K562 (cell line): ENCODE measurements around the gene YJEFN3. TPM values are rescaled to one million over a fixed set of nuclear protein-coding genes. Genes with fewer than 3 reads are reported as not detected.
A peak's percentile ranks its signal among the peaks of the same experiment; 100 is the strongest.

ENCODE experiments used
- BCOR ChIP-seq: fragments of 450-650 bp; IDR thresholded peaks from 2 replicates; pipeline ENCODE4 v1.6.1; 2016
- CBFB ChIP-seq: sonication (generic); formaldehyde crosslinking; IDR thresholded peaks from 2 replicates; pipeline ENCODE4 v1.4.0; 2020; ENCODE audit warnings: mild to moderate bottlenecking, missing genetic modification reagents
- CREB1 ChIP-seq, 2 experiments: sonication (generic) in 1 of 2; formaldehyde crosslinking in 1 of 2; IDR thresholded peaks; 2 replicates each; pipeline versions ENCODE4 v1.6.1 to v1.8.0; 2012 to 2022; ENCODE audit warnings: inconsistent platforms in 1 of 2, mild to moderate bottlenecking in 1 of 2, missing genetic modification reagents in 1 of 2, moderate library complexity in 1 of 2
- E2F5 ChIP-seq: sonication (generic); formaldehyde crosslinking; IDR thresholded peaks from 2 replicates; pipeline ENCODE4 v1.8.0; 2022; ENCODE audit warnings: mild to moderate bottlenecking, missing genetic modification reagents
- ELK3 ChIP-seq: fragments of 450-650 bp; formaldehyde crosslinking; IDR thresholded peaks from 2 replicates; pipeline ENCODE4 v1.4.0; 2020; ENCODE audit warnings: mild to moderate bottlenecking
- ESRRA ChIP-seq: fragments of 450-650 bp; IDR thresholded peaks from 2 replicates; pipeline ENCODE4 v1.6.1; 2014; ENCODE audit warnings: low read depth, mild to moderate bottlenecking, moderate library complexity, borderline replicate concordance
- GABPB1 ChIP-seq: sonication (generic); formaldehyde crosslinking; IDR thresholded peaks from 2 replicates; pipeline ENCODE4 v1.8.0; 2022; ENCODE audit warnings: mild to moderate bottlenecking, missing genetic modification reagents
- HDAC8 ChIP-seq: fragments of 450-650 bp; IDR thresholded peaks from 2 replicates; pipeline ENCODE4 v1.6.1; 2016; ENCODE audit warnings: mild to moderate bottlenecking, missing genetic modification characterization, moderate library complexity, missing compliant biosample characterization
- KDM4B ChIP-seq, 2 experiments: fragments of 450-650 bp in 1 of 2; sonication (generic) in 1 of 2; IDR thresholded peaks; 2 replicates each; pipeline ENCODE4 v1.6.1; 2016 to 2017; ENCODE audit warnings: borderline replicate concordance in 2 of 2, antibody characterized with exemption in 1 of 2, low read depth in 1 of 2, mild to moderate bottlenecking in 1 of 2
- MXI1 ChIP-seq: IDR thresholded peaks from 2 replicates; pipeline ENCODE4 v1.6.1; 2011; ENCODE audit warnings: low read depth, mild to moderate bottlenecking, improper control_type of control experiment, low read length
- NBN ChIP-seq: fragments of 450-650 bp; IDR thresholded peaks from 2 replicates; pipeline ENCODE4 v1.6.1; 2016; ENCODE audit warnings: low read depth, mild to moderate bottlenecking
- NFIC ChIP-seq: fragments of 450-650 bp; IDR thresholded peaks from 2 replicates; pipeline ENCODE4 v1.6.1; 2017; ENCODE audit warnings: mild to moderate bottlenecking, inconsistent platforms
- PRPF4 ChIP-seq: fragments of 200-400 bp; formaldehyde crosslinking; IDR thresholded peaks from one replicate; pipeline ENCODE4 v1.6.1; 2017; ENCODE audit warnings: low read length, low read depth, mild to moderate bottlenecking; ENCODE audit not compliant: insufficient read depth, poor library complexity, severe bottlenecking
- SRSF7 ChIP-seq: fragments of 200-400 bp; formaldehyde crosslinking; optimal IDR thresholded peaks from 2 replicates; pipeline ENCODE3; 2017; ENCODE audit warnings: mild to moderate bottlenecking, low read depth, low read length
- STAT5B ChIP-seq: fragments of 250-450 bp; sonication (Bioruptor Pico); IDR thresholded peaks from 2 replicates; pipeline ENCODE4 v1.8.0; 2021; ENCODE audit warnings: mild to moderate bottlenecking, inconsistent platforms
- TEAD1 ChIP-seq, 2 experiments: fragments of 450-650 bp in 1 of 2; sonication (generic) in 1 of 2; formaldehyde crosslinking; IDR thresholded peaks; 2 replicates each; pipeline versions ENCODE4 v1.4.0 to v1.8.0; 2020 to 2022; ENCODE audit warnings: mild to moderate bottlenecking in 2 of 2, missing genetic modification reagents in 1 of 2
- TRIM24 ChIP-seq, 2 experiments: fragments of 450-650 bp; IDR thresholded peaks; 2 replicates each; pipeline ENCODE4 v1.6.1; 2016
- ZNF512 ChIP-seq: IDR thresholded peaks from 2 replicates; pipeline ENCODE4 v1.6.1; 2016; ENCODE audit warnings: missing genetic modification characterization, missing compliant biosample characterization
- ZNF668 ChIP-seq: fragments of 250-450 bp; sonication (Bioruptor Pico); IDR thresholded peaks from 2 replicates; pipeline ENCODE4 v1.8.0; 2022; ENCODE audit warnings: mild to moderate bottlenecking, inconsistent platforms
- ZNF696 ChIP-seq: fragments of 250-450 bp; sonication (Bioruptor Pico); conservative IDR thresholded peaks from 2 replicates; pipeline ENCODE4 v1.4.0; 2020; ENCODE audit warnings: mild to moderate bottlenecking, moderate library complexity
- polyA plus RNA-seq, 8 experiments: library from polyadenylated mRNA; depleted of rRNA in 4 of 8; stranded (reverse) in 5 of 8; unstranded in 3 of 8; fragments of >200 nt; fragmentation: Nextera tagmentation in 2 of 8; fragmentation: Illumina TruSeq in 1 of 8; extraction: Ambion mirVana in 2 of 8; extraction: Trizol in 1 of 8; gene quantifications; 2 replicates each; pipeline versions ENCODE4 v1.2.1 to v1.2.3, GENCODE V29; 2011 to 2014; ENCODE audit warnings: inconsistent platforms in 1 of 8, missing spikeins in 1 of 8
- total RNA-seq, 7 experiments: library from RNA; depleted of rRNA in 6 of 7; stranded (reverse); fragments of >200 nt in 6 of 7; fragmentation: Illumina TruSeq in 2 of 7; extraction: Trizol in 2 of 7; gene quantifications; 2 replicates each; pipeline versions ENCODE4 v1.2.1 to v1.2.3, GENCODE V29; 2011 to 2021; ENCODE audit warnings: low replicate concordance in 1 of 7
- TF ChIP-seq, protein P1 (sequence below): fragments of 450-650 bp; IDR thresholded peaks from 2 replicates; pipeline ENCODE4 v1.6.1; 2016; ENCODE audit warnings: antibody characterized with exemption
- TF ChIP-seq, protein P2 (sequence below): sonication (generic); formaldehyde crosslinking; IDR thresholded peaks from 2 replicates; pipeline ENCODE4 v1.8.1; 2023; ENCODE audit warnings: mild to moderate bottlenecking, missing genetic modification reagents

The YJEFN3 gene
- total and polyA plus RNA-seq, 9 of the 15 experiments (the other 6 are each of a cell fraction or from before 2014, with no cell fraction given) = 0.04 to 5.8 (median 1.3) TPM; not detected in 1

DNA sequence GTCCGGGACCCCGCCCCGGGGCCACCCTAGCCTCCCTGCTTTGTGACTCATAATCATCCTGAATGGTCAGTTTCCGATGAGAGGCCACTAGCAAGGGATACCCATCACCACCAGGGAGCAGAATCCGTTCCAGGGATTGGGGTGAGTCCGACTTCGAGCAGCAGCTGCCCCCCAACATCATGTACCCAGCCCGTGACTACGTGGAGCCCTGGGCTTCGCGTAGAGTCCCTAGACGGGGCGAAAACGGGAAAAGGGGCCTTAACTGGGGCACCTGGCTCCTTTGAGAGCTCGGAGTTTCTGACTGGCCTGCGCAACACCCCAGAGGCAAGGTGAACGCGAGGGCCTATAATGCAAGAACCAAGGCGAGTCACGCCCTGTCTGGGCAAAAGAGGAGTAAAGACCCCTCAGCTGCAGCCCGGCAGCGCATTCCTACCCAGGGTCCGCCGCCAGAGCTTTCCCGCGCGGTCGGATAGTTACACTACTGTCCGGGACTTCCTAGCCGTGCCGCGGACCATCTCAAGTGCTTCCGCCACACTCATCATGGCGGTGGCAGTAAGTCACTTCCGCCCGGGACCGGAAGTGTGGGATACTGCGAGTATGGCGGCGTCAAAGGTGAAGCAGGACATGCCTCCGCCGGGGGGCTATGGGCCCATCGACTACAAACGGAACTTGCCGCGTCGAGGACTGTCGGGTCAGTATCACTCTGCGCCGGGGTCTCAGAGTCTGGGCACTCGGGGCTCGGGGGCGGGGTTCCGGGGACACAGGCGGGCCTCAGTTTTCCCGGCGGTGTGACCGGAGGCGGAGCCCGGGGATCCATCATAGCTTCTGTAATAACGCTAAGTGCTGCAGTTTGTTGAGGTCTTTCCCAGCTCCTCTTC lies 12.8 kb upstream of the YJEFN3 start, which contains the start of gene NDUFA13 (continued):
- TF ChIP-seq, protein P1, sequence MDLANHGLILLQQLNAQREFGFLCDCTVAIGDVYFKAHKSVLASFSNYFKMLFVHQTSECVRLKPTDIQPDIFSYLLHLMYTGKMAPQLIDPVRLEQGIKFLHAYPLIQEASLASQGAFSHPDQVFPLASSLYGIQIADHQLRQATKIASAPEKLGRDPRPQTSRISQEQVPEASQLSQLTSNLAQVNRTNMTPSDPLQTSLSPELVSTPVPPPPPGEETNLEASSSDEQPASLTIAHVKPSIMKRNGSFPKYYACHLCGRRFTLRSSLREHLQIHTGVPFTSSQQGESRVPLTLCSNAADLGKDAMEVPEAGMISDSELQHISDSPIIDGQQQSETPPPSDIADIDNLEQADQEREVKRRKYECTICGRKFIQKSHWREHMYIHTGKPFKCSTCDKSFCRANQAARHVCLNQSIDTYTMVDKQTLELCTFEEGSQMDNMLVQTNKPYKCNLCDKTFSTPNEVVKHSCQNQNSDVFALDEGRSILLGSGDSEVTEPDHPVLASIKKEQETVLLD = no peak
- TF ChIP-seq NFIC (0 out of 2 replicates have a peak, but pooled peaks have one; percentile 21), CREB1 (IDR thresholded peaks at IDR 0.05) (peak; percentile 74), CREB1 (CRISPR knock-in tag; IDR thresholded peaks at IDR 0.05) (peak; percentile 75), BCOR (no peak), HDAC8 (tag) (no peak), STAT5B (CRISPR knock-in tag) (no peak), E2F5 (CRISPR knock-in tag) (no peak), PRPF4 (no peak), TEAD1 (CRISPR knock-in tag; IDR thresholded peaks at IDR 0.05) (peak in 1 of 2 experiments; percentile 74; a peak in 2 of 4 replicates), ESRRA (peak; percentile 92), ELK3 (CRISPR knock-in tag) (no peak), KDM4B (IDR thresholded peaks at IDR 0.05; ENCODE audit: borderline replicate concordance in 2 of 2, low read depth in 1 of 2) (peak in 1 of 2 experiments; percentile 93; a peak in 2 of 4 replicates), GABPB1 (CRISPR knock-in tag) (peak; percentile 99), ZNF696 (no peak), NBN (no peak; the same call in 1 of the 2 replicates), ZNF668 (CRISPR knock-in tag) (no peak), TRIM24 (IDR thresholded peaks at IDR 0.05) (0 out of 4 replicates have a peak, but pooled peaks of 1 of the 2 experiments have one; percentile 45), SRSF7 (no peak), ZNF512 (tag) (no peak), MXI1 (peak; percentile 57; the same call in 1 of the 2 replicates), CBFB (CRISPR knock-in tag) (no peak)
- TF ChIP-seq, protein P2, sequence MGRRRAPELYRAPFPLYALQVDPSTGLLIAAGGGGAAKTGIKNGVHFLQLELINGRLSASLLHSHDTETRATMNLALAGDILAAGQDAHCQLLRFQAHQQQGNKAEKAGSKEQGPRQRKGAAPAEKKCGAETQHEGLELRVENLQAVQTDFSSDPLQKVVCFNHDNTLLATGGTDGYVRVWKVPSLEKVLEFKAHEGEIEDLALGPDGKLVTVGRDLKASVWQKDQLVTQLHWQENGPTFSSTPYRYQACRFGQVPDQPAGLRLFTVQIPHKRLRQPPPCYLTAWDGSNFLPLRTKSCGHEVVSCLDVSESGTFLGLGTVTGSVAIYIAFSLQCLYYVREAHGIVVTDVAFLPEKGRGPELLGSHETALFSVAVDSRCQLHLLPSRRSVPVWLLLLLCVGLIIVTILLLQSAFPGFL (CRISPR knock-in tag) = no peak
